ENCODE data around the gene SLC29A3.

Gene SLC29A3

DNA sequence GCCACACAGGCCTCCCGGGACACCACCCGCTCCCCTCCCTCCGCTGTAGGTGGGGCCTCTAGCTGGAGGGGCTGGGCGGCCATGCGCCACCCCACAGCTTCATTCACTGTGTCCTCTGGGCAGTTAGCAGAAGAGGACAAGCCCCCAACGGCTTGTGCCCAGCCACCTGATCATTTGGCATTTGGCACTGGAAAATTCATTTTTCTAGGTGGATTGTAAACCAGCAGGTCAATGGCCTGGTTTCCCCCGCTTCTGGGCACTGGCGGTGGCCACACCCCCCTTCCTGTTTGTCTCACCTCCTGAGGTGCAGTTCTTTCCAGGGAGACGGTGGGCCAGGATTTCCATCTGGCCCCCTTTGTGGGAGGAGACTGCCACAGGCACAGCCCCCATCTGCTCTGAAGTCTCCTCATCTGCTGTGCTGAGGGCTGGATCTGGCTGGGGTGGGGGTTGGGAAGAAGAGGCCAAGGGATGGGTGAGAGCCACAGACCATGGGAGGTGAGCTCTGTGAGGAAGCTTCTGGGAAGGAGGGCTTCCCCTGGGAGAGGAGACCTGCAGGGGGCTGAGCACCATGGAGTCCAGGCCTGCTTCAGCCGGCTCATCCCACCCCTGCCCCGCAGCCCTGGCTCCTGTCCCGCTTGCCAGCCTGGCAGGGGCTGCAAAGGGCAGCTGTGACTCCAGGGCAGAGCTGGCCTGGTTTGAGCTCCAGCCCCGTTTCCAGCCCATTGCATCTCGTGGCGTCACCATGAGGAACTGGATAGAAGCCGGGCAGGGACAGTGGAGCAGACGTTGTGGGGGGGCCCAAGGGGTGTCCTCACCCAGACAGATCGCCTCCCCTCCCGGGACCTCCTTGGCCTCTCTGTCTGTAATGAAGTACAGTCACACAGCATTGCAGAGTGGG lies 40.1 kb upstream of the SLC29A3 start:
- no peak for TF ChIP-seq JUND (IDR thresholded peaks at IDR 0.05; ENCODE audit: low read depth)
- DNase-seq (ENCODE audit: low read depth in 1 of 2, low spot score in 1 of 2): no peak
- in situ Hi-C loops (cut with HindIII; ENCODE audit: low pct_unique_long_range_greater_than_20kb, low sequenced_read_pairs): no loop called here

- TF ChIP-seq JUND (IDR thresholded peaks at IDR 0.05; ENCODE audit: low read depth): no peak
- in situ Hi-C loops (cut with HindIII; ENCODE audit: low pct_unique_long_range_greater_than_20kb, low sequenced_read_pairs): no loop called here
- DNase-seq (ENCODE audit: low read depth in 1 of 2, low spot score in 1 of 2): no peak
Measured at GRCh38 chr10:71279590-71280170, 39.4 kb upstream of the SLC29A3 start.

- TF ChIP-seq JUND (IDR thresholded peaks at IDR 0.05; ENCODE audit: low read depth): no peak
- no peak for DNase-seq (ENCODE audit: low read depth in 1 of 2, low spot score in 1 of 2)
- in situ Hi-C loops (cut with HindIII; ENCODE audit: low pct_unique_long_range_greater_than_20kb, low sequenced_read_pairs): no loop called here
Measured at GRCh38 chr10:71280216-71280615, 38.8 kb upstream of the SLC29A3 start.

GRCh38 chr10:71280825-71281224 lies 38.2 kb upstream of the SLC29A3 start:
- DNase-seq (ENCODE audit: low read depth in 1 of 2, low spot score in 1 of 2): no peak
- no peak for TF ChIP-seq JUND (IDR thresholded peaks at IDR 0.05; ENCODE audit: low read depth)
- in situ Hi-C loops (cut with HindIII; ENCODE audit: low pct_unique_long_range_greater_than_20kb, low sequenced_read_pairs): no loop called here

- TF ChIP-seq JUND (IDR thresholded peaks at IDR 0.05; ENCODE audit: low read depth): no peak
- DNase-seq (ENCODE audit: low read depth in 1 of 2, low spot score in 1 of 2): no peak
- in situ Hi-C loops (cut with HindIII; ENCODE audit: low pct_unique_long_range_greater_than_20kb, low sequenced_read_pairs): no loop called here
Measured at GRCh38 chr10:71281646-71282322, 37.3 kb upstream of the SLC29A3 start.

- DNase-seq (ENCODE audit: low read depth in 1 of 2, low spot score in 1 of 2): no peak
- TF ChIP-seq JUND (IDR thresholded peaks at IDR 0.05; ENCODE audit: low read depth): no peak
- in situ Hi-C loops (cut with HindIII; ENCODE audit: low pct_unique_long_range_greater_than_20kb, low sequenced_read_pairs): no loop called here
Measured at GRCh38 chr10:71282323-71282680, 36.8 kb upstream of the SLC29A3 start.

GRCh38 chr10:71283410-71283809 lies 35.6 kb upstream of the SLC29A3 start:
- DNase-seq (ENCODE audit: low read depth in 1 of 2, low spot score in 1 of 2): no peak
- in situ Hi-C loops (cut with HindIII; ENCODE audit: low pct_unique_long_range_greater_than_20kb, low sequenced_read_pairs): no loop called here
- TF ChIP-seq JUND (IDR thresholded peaks at IDR 0.05; ENCODE audit: low read depth): no peak

- in situ Hi-C loops (cut with HindIII; ENCODE audit: low pct_unique_long_range_greater_than_20kb, low sequenced_read_pairs): no loop called here
Measured at GRCh38 chr10:71283876-71284275, 35.2 kb upstream of the SLC29A3 start.

GRCh38 chr10:71284544-71285179 lies 34.4 kb upstream of the SLC29A3 start:
- in situ Hi-C loops (cut with HindIII; ENCODE audit: low pct_unique_long_range_greater_than_20kb, low sequenced_read_pairs): no loop called here
- DNase-seq (ENCODE audit: low read depth in 1 of 2, low spot score in 1 of 2): no peak
- no peak for TF ChIP-seq JUND (IDR thresholded peaks at IDR 0.05; ENCODE audit: low read depth)

More at GRCh38 chr10:71283876-71284275, 35.2 kb upstream of the SLC29A3 start:
- no peak for TF ChIP-seq JUND (IDR thresholded peaks at IDR 0.05; ENCODE audit: low read depth)
- DNase-seq (ENCODE audit: low read depth in 1 of 2, low spot score in 1 of 2): no peak

DNA sequence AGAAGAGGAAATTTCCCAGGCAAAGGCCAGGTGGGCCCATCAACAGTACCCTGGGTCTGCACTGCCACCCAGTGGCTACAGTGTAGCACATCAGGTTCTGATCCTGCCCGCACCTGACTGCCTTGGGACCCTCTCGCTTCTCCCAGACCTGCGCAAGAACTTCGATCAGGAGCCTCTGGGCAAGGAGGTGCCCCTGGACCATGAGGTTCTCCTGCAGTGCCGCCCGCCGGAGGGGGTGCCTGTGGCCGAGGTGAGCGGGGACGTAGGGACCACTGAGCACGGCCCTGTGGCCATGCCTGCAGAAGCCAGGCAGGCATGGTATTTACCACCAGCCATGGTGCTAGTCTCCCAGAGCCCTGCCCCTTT lies 33.9 kb upstream of the SLC29A3 start:
- no peak for TF ChIP-seq JUND (IDR thresholded peaks at IDR 0.05; ENCODE audit: low read depth)
- in situ Hi-C loops (cut with HindIII; ENCODE audit: low pct_unique_long_range_greater_than_20kb, low sequenced_read_pairs): no loop called here
- peak; percentile 43 to 63 for DNase-seq (ENCODE audit: low read depth in 1 of 2, low spot score in 1 of 2)

DNA sequence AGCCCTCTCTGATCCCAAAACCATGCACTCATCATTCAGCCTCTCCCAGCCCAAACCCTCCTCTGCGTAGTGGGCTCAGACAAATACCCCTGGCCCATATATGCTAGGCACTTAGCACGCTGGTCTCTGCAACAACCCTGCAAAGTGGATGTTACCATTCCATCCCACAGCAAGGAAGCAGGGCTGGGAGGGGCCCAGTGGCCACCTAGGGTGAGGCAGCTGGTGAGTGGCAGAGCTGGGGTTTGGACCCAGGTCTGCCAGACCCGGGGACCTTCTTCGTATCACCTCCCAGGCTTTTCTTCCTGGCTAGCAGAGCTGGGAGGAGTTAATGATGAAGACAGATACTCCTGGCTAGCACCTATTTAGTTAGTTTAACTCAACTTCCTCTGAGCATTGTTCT lies 33.1 kb upstream of the SLC29A3 start:
- in situ Hi-C loops (cut with HindIII; ENCODE audit: low pct_unique_long_range_greater_than_20kb, low sequenced_read_pairs): no loop called here
- TF ChIP-seq JUND (IDR thresholded peaks at IDR 0.05; ENCODE audit: low read depth): no peak
- DNase-seq (ENCODE audit: low read depth in 1 of 2, low spot score in 1 of 2): no peak

- no peak for TF ChIP-seq JUND (IDR thresholded peaks at IDR 0.05; ENCODE audit: low read depth)
- in situ Hi-C loops (cut with HindIII; ENCODE audit: low pct_unique_long_range_greater_than_20kb, low sequenced_read_pairs): no loop called here
- no peak for DNase-seq (ENCODE audit: low read depth in 1 of 2, low spot score in 1 of 2)
Measured at GRCh38 chr10:71286521-71287294, 32.4 kb upstream of the SLC29A3 start.

Measured in T47D (cell line).